ENCODE results near the gene FBXO36. TPM values are rescaled to one million over a fixed set of nuclear protein-coding genes. Genes with fewer than 3 reads are reported as not detected.

FBXO36 gene
- total and polyA plus RNA-seq, 2 of the 8 experiments (the other 6 are each of a cell fraction or from before 2014, with no cell fraction given) = 3.4 TPM

DNA sequence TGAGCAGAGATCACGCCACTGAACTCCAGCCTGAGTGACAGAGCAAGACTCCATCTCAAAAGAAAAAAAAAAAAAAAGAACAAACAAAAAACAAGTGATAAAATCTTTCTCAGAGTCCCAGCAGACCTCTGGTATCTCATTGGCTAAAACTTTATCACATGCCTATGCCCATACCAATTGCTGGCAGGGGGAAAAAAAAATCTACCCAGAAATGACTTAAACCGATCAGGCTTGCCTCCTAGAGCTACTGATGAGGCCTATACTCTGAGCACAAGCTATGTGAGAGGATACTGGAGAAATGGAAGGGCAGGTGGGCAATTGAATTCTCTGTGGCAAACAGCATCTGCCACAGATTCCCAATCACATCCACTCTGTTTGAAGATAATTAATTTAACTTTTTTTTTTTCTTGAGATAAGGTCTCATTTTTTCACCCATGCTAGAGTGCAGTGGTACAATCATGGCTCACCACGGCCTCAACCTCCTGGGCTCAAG, 49.0 kb downstream of the FBXO36 start:
- H2BK20ac ChIP-seq (ENCODE audit: low read length) = no peak overlapping the region
- no peaks in the 10 kb centered on the region for H3K4me1 ChIP-seq (replicated peaks in 1 of 4; ENCODE audit: control insufficient read depth in 3 of 4, insufficient read depth in 4 of 4, low read length in 3 of 4)
- H3K4me2 ChIP-seq (ENCODE audit: insufficient read depth in 1 of 2, low read depth in 2 of 2, low read length in 2 of 2) = no peak overlapping the region
- H3K79me2 ChIP-seq (ENCODE audit: control insufficient read depth in 1 of 2, insufficient read depth in 2 of 2, low read length in 2 of 2) = no peaks in the 10 kb centered on the region
- no peak overlapping the region for H3K23ac ChIP-seq (ENCODE audit: insufficient read length)
- POLR2A ChIA-PET (ENCODE audit: partially characterized antibody) = no interaction called here
- no peak overlapping the region for H2AFZ ChIP-seq (ENCODE audit: low read length)
- H2BK15ac ChIP-seq (ENCODE audit: low read length) = no peak overlapping the region
- DNase-seq (ENCODE audit: low read depth in 1 of 2, low spot score in 2 of 2) (no peak), FAIRE-seq (no peak)
- H3K27ac ChIP-seq (ENCODE audit: low read depth, low read length) = no peak overlapping the region
- no peak overlapping the region for H3K4ac ChIP-seq (replicated peaks; ENCODE audit: insufficient read length, low read depth, low read length)
- 88% methylated on average over 2 of the region's 3 CpGs; no CpG with 5 or more reads in 1 of the 2 experiments for WGBS, 2 experiments (ENCODE audit: extremely low coverage in 1 of 2, insufficient coverage in 1 of 2, insufficient read length in 1 of 2, insufficient replicate concordance in 2 of 2, low coverage in 1 of 2, low lambda C conversion rate in 2 of 2, missing lambda C conversion rate in 1 of 2)
- no peak overlapping the region for H2BK120ac ChIP-seq (replicated peaks; ENCODE audit: low read depth, low read length)
- no peak overlapping the region for H2AK5ac ChIP-seq (ENCODE audit: low read depth, low read length)
- H3K18ac ChIP-seq (ENCODE audit: extremely low read depth, low read length) = no peak overlapping the region
- H3K56ac ChIP-seq (replicated peaks; ENCODE audit: insufficient read length, low read depth, low read length) = no peak overlapping the region
- H3K9me3 ChIP-seq (ENCODE audit: insufficient read depth in 2 of 2, low read depth in 1 of 2, low read length in 1 of 2) = no peaks in the 10 kb centered on the region
- H2BK12ac ChIP-seq (ENCODE audit: low read depth, low read length) = no peak overlapping the region
- no peak overlapping the region for H3K9ac ChIP-seq (replicated peaks in 1 of 4; ENCODE audit: extremely low read depth in 1 of 4, low read depth in 3 of 4, low read length in 3 of 4)
- no peaks in the 10 kb centered on the region for H3K36me3 ChIP-seq (ENCODE audit: control insufficient read depth in 2 of 4, insufficient read depth in 4 of 4, low read length in 3 of 4)
- H4K8ac ChIP-seq (ENCODE audit: extremely low read depth, insufficient read depth, low read length) = no peak overlapping the region
- CTCF ChIA-PET (ENCODE audit: partially characterized antibody) = interaction anchor here (0.7 to 1.4 kb wide), 4 partner anchors 37 to 190 kb away, joined by 3 to 5 read pairs (median 4); no protein-coding TSS in a partner anchor
- no peaks in the 10 kb centered on the region for H4K20me1 ChIP-seq (replicated peaks in 1 of 2; ENCODE audit: control insufficient read depth in 1 of 2, insufficient read depth in 2 of 2, low read length in 2 of 2)
- no peak overlapping the region for H4K91ac ChIP-seq (replicated peaks; ENCODE audit: insufficient read length, low read length)
- H4K5ac ChIP-seq (ENCODE audit: insufficient read length, low read depth, low read length) = no peak overlapping the region
- H3K79me1 ChIP-seq (ENCODE audit: low read depth, low read length) = no peaks in the 10 kb centered on the region
- H3K27me3 ChIP-seq (replicated peaks in 1 of 4; ENCODE audit: control insufficient read depth in 3 of 4, extremely low read depth in 1 of 4, insufficient read depth in 3 of 4, low read length in 3 of 4) = no peaks in the 10 kb centered on the region
- H2BK5ac ChIP-seq (ENCODE audit: low read depth, low read length) = no peak overlapping the region
- no peaks in the 10 kb centered on the region for H3K23me2 ChIP-seq (ENCODE audit: low read depth, low read length)
- H3K4me3 ChIP-seq (ENCODE audit: extremely low read depth in 1 of 4, insufficient read depth in 2 of 4, low read depth in 3 of 4, low read length in 4 of 4) = no peak overlapping the region
- H3K14ac ChIP-seq (ENCODE audit: insufficient read length) = no peak overlapping the region
- TF ChIP-seq SP2 (IDR thresholded peaks at IDR 0.05; ENCODE audit: low read length) = no peak
- TF ChIP-seq, protein P1, sequence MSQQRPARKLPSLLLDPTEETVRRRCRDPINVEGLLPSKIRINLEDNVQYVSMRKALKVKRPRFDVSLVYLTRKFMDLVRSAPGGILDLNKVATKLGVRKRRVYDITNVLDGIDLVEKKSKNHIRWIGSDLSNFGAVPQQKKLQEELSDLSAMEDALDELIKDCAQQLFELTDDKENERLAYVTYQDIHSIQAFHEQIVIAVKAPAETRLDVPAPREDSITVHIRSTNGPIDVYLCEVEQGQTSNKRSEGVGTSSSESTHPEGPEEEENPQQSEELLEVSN (IDR thresholded peaks at IDR 0.05) = no peak
